ENCODE measurements around the gene CCDC50.

The CCDC50 gene

DNA sequence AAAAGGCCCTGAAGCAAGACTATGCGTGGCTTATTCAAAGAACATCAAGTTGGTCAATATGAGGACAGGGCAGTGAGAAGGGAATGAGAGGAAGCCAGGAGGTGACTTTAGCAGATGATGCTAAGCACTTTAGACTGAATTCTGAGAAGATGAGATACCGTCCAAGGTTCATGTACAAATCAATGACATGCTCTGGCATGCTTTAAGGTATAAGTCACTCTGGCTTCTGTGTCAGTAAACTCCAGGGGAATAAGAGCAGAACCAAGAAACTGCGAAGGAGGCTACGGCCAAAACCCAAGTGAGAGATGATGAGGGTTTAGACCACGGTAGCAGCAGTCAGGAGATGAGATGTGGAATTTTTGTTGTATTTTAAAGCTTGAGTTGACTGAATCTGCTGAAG, 8.9 kb upstream of the CCDC50 start:
- DNase-seq: no peak

GRCh38 chr3:191321019-191321767, 8.0 kb upstream of the CCDC50 start:
- no peak for DNase-seq

DNA sequence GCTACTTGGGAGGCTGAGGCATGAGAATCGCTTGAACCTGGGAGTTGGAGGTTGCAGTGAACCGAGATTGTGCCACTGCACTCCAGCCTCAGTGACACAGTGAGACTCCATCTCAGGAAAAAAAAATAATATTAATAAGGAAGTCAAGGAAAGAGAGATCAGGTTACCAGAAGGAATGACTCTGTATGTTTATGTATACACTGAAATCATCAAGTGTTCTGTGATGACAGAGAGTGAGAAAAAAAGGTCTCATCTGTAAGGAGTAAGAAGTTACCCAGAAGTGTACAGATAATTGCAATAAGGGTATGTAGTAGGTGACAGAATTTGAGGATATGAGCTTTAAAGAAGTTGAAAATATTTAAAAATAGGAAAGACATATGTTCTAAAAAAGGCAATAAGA, 4.3 kb upstream of the CCDC50 start:
- no peak for DNase-seq

DNA sequence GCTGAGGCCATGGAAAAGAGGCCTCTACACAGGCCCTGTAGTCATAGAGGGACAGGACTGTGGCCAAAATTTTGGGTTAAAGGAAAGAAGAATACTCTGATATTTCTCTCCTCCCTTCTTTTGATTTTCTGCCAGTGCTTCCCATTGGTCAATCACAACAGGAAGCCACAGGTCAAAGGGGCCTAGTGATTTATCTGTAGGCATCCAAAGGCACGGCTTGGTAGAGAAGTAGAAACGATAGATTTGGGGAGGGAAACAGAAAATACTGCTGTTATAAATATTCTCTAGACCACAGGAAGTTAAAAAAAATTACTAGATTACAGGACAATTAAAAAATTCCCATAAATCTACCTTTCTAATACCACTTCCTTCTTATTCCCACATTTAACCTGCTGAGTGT, 1.7 kb upstream of the CCDC50 start:
- DNase-seq: no peak

GRCh38 chr3:191328383-191328961, 722 bp upstream of the CCDC50 start:
- DNase-seq: no peak

DNA sequence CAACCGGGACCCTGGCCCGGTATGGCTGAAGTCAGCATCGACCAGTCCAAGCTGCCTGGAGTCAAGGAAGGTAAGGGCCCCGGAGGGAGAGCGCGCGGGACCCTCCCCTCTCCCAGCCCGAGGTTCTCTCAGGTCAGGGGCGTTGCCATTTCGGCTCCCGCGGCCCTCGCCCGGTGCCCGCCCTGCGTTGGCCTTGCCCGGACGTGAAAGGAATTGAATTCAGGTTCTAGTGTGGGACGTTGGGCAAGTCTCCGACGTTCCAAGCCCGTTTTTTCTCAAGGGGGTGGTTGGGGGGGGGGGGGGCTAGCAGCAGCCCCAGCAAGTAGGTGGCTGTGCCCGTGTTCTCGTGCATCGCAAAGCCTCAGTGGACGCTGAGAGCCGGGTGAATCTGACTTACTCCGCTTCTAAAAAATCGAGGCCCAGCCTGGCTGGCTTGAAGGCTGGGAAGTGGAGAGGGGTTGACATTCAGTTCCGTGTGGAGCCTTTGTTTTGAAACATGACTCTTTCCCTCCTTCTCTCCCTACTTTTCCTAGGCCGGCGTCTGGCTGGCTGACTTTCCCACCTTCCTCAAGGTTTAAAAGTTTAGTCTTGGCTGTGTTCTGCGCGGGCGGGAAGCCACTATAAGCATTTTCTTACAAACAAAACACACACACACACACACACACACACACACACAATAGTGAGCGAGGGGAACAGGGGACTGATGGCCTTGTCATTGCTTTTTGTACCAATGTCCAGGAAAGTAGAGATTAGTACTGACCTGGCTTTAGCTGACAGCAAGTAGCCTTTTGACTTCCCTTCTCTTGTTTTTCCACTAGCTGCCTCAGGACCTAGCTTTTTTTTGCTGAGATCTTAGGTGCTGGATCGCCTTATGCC, 698 bp downstream of the CCDC50 start, which contains the start of gene UTS2B:
UTS2B (minus strand) TSS at position 873 of the 876 bp plus-strand sequence. CDS start 48,337 bp downstream, outside the sequence.
- peak; percentile 80 for DNase-seq

- no peak for DNase-seq
Measured at GRCh38 chr3:191330530-191331048, 1.4 kb downstream of the CCDC50 start.

- DNase-seq: no peak
Measured at GRCh38 chr3:191331388-191331787, 2.2 kb downstream of the CCDC50 start.

- DNase-seq: no peak
Measured at GRCh38 chr3:191333298-191333880, 4.2 kb downstream of the CCDC50 start.

GRCh38 chr3:191334346-191334893, 5.2 kb downstream of the CCDC50 start:
- DNase-seq: no peak

- no peak for DNase-seq
Measured at GRCh38 chr3:191336833-191337232, 7.6 kb downstream of the CCDC50 start.

- DNase-seq: no peak
Measured at GRCh38 chr3:191338177-191338488, 8.9 kb downstream of the CCDC50 start.

DNA sequence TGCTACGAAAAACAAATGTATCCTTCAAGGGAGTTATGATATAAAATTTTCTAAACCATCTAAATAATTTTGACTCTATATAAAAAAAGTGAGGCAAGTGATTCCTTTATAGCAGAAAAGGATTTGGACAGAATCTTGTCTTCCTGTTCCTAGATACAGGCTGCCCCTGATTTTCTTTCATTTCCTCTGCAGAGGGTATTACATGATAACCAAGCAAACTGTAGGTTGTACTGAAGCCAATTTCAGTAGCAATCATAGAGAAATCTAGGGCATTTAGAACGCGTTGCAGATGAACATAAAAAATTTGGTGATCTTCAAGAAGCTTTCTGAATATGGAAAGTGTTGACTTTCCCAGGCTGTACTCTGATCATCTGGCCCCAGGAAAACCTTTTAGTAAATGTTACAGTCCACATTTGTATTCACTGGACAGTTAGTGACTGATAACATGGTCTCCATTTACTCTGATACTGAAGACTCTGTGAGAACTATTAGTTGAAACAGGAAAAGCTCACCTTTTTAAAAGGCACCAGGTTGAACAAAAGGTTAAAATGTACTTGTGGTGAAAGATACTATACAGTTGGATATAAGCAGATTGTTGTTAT, 10.2 kb downstream of the CCDC50 start:
- DNase-seq: no peak

DNA sequence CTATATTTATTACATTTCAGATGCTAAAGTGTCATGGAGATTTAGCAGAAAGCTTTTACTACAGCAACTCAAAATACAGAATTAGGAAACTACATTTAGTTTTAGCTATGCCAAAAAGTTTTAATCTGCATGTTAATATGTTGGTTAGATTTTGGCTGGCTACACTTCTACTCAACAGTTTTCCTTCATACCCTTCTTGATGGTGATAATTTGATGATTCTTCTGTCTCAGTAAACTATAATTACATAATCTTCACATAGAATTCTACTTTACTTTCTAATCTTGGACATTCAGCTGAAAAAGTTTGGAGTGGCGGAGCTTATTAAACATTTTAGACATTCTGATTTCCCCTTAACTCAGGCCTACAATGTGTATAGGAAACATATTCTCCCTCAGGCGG, 11.2 kb downstream of the CCDC50 start:
- DNase-seq: no peak

DNA sequence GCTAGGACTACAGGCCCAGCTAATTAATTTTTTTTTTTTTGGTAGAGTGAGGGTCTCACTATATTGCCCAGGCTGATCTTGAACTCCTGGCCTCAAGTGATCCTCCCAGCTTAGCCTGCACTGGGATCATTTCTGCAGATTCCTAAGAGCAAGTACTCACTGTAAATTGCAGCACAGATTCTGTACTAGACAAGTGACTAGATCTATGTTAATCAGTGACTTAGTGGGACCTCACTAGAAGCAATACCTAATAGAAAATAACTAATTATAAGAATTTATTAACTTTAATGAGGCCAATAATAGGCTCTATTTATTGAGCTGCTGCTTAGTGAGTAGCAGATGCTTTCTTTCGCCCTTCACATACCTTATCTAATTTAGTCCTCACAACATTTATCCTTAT, 11.8 kb downstream of the CCDC50 start:
- no peak for DNase-seq

- no peak for DNase-seq
Measured at GRCh38 chr3:191342006-191342405, 12.8 kb downstream of the CCDC50 start.

- no peak for DNase-seq
Measured at GRCh38 chr3:191342411-191342810, 13.2 kb downstream of the CCDC50 start.

GRCh38 chr3:191343115-191343514, 13.9 kb downstream of the CCDC50 start:
- DNase-seq: no peak

- no peak for DNase-seq
Measured at GRCh38 chr3:191343913-191344312, 14.7 kb downstream of the CCDC50 start.

DNA sequence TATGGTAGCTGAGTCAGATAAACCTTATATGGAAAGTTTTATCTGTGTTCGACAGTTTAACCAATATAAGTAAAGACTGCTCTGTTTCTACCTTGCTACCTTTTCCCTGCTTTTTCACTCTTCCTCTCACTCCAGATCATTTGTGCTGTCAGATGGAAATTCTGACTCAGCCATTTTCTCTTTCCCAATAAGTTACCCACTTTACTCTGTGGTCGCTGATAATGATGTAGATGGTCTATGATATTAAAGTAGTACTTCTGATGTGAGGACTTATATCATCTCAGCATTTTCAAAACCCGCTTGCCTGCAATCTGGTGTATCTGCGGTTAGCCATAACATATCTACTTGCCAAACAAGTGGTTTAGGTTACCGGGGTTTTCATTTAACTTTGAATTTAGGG, 16.1 kb downstream of the CCDC50 start:
- no peak for DNase-seq

- DNase-seq: no peak
Measured at GRCh38 chr3:191347228-191347627, 18.0 kb downstream of the CCDC50 start.

DNA sequence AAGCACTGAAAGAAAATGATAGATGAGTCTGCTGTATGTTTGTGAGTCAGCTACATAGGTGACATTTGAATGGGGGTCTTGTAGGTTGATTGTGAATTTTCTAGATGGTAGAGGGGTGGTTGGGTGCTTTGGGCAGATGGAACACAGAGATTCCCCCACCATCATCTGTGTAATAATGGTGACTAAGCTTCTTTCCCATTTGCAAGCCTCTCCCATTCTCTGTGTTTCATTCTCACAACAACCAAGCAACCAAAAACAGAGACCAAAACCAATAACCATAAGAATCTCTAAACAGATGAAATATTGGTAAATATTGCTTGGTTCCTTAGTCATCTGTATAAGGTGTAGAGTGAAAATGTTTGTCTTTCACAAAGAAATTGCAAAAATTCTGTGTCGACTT, 18.9 kb downstream of the CCDC50 start:
- DNase-seq: no peak
